ENCODE measurements around the gene TMEM174.

- TF ChIP-seq CTCF (conservative IDR thresholded peaks at IDR 0.05) (no peak), ZFX (IDR thresholded peaks at IDR 0.05) (no peak)
Observed at GRCh38 chr5:73183481-73183891, 10.5 kb downstream of the TMEM174 start.

Measured in C4-2B (cell line).